Measurements from ENCODE around the gene BBS12.

GRCh38 chr4:122700178-122700725 lies 32.3 kb upstream of the BBS12 start:
- TF ChIP-seq, protein P1, sequence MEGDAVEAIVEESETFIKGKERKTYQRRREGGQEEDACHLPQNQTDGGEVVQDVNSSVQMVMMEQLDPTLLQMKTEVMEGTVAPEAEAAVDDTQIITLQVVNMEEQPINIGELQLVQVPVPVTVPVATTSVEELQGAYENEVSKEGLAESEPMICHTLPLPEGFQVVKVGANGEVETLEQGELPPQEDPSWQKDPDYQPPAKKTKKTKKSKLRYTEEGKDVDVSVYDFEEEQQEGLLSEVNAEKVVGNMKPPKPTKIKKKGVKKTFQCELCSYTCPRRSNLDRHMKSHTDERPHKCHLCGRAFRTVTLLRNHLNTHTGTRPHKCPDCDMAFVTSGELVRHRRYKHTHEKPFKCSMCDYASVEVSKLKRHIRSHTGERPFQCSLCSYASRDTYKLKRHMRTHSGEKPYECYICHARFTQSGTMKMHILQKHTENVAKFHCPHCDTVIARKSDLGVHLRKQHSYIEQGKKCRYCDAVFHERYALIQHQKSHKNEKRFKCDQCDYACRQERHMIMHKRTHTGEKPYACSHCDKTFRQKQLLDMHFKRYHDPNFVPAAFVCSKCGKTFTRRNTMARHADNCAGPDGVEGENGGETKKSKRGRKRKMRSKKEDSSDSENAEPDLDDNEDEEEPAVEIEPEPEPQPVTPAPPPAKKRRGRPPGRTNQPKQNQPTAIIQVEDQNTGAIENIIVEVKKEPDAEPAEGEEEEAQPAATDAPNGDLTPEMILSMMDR (IDR thresholded peaks at IDR 0.05) = no peak
- peak in 1 of 3 donors; percentile 16 for TF ChIP-seq POLR2A (IDR thresholded peaks at IDR 0.05)
